ENCODE data around the gene SRMS. TPM values are rescaled to one million over a fixed set of nuclear protein-coding genes. Genes with fewer than 3 reads are reported as not detected.

Gene SRMS
- total RNA-seq, 1 donor from 2014 or later = not detected

DNA sequence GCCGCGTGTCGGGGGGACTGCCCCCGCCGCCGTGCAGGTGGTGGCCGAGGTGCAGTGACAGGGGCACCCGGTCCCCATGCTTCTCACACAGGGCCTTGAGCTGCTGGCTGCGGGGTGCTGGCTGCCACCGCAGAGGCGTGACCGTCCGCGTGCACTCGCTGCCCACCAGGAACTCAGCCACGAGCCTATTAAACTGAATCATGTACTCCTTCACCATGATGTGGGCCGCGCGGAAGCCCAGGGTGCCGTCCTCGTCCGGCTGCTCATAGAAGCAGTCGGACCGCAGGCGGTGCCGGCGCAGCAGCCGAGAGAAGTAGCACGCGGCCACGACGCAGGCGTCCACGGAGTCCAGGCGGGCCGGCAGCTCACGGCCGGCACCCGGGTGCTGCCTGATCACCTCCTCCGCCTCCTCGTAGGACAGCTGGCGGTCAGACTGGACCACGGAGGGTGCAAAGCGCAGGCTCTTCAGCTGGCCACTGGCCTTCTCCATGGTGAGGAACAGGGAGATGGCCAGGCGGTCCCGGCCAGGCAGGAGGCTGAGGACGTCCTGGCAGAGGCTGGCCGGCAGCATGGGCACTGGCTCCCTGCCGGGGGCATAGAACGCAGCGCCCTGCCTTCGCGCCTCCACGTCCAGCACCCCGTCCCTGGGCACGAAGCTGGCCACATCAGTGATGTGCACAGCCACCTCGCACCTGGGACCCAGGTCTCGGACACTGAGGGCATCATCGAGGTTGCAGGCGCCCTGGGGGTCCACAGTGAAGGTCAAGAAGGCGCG, 16.7 kb upstream of the SRMS start:
- no peaks in the 10 kb centered on the region for H3K9me3 Mint-ChIP-seq (ENCODE audit: low read depth)
- H3K27me3 Mint-ChIP-seq = no peaks in the 10 kb centered on the region
- H3K27ac Mint-ChIP-seq = no peak overlapping the region
- no peak for DNase-seq (ENCODE audit: low spot score, unreplicated experiment)
- TF ChIP-seq, protein P1, sequence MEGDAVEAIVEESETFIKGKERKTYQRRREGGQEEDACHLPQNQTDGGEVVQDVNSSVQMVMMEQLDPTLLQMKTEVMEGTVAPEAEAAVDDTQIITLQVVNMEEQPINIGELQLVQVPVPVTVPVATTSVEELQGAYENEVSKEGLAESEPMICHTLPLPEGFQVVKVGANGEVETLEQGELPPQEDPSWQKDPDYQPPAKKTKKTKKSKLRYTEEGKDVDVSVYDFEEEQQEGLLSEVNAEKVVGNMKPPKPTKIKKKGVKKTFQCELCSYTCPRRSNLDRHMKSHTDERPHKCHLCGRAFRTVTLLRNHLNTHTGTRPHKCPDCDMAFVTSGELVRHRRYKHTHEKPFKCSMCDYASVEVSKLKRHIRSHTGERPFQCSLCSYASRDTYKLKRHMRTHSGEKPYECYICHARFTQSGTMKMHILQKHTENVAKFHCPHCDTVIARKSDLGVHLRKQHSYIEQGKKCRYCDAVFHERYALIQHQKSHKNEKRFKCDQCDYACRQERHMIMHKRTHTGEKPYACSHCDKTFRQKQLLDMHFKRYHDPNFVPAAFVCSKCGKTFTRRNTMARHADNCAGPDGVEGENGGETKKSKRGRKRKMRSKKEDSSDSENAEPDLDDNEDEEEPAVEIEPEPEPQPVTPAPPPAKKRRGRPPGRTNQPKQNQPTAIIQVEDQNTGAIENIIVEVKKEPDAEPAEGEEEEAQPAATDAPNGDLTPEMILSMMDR (IDR thresholded peaks at IDR 0.05; ENCODE audit: unreplicated experiment) = no peak
- no peaks in the 10 kb centered on the region for H3K4me1 Mint-ChIP-seq (ENCODE audit: low read depth)
- peaks cover 3% of the 10 kb centered on the region for H3K36me3 Mint-ChIP-seq (ENCODE audit: insufficient read depth)
- no peak overlapping the region for H3K4me3 Mint-ChIP-seq (ENCODE audit: low read depth)

DNA sequence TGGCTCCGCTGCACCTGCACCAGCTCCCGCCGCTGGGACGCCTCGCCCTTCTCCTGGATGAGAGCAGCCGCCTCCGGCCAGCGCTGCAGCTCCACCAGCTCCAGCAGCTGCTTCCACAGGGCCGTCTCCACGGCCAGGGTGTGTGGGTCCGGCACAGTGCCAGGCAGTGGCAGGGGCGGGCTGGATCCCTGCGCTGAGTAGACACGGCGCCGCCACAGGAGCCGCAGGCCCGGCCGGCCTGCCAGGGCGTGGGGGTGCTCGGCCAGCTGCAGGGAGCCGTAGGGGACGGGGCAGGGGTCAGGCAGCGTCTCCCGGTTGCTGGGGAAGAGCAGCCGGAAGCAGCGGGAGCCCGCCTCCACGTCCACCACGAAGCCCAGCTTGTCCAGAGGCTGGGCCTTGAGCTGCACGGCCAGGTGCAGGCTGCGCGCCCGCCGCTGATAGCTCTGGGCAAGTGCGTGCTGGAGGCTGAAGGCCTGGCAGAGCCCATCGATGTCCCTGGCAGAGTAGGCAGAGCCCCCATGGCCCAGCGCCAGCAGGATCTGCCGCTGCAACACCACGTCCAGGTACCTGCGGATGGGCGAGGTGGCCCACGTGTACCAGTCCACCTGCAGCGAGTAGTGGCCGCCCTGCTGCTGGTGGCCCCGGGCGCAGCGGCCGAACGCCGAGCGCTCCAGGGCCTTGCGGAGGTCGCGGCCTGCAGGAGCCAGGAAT, 15.8 kb upstream of the SRMS start:
- TF ChIP-seq, protein P1 (IDR thresholded peaks at IDR 0.05; ENCODE audit: unreplicated experiment) = no peak
- Mint-ChIP-seq H3K4me1 (ENCODE audit: low read depth) (no peaks in the 10 kb centered on the region), H3K4me3 (ENCODE audit: low read depth) (no peak overlapping the region), H3K36me3 (ENCODE audit: insufficient read depth) (peaks cover 3% of the 10 kb centered on the region), H3K27ac (no peak overlapping the region), H3K9me3 (ENCODE audit: low read depth) (no peaks in the 10 kb centered on the region), H3K27me3 (no peaks in the 10 kb centered on the region)
- no peak for DNase-seq (ENCODE audit: low spot score, unreplicated experiment)

DNA sequence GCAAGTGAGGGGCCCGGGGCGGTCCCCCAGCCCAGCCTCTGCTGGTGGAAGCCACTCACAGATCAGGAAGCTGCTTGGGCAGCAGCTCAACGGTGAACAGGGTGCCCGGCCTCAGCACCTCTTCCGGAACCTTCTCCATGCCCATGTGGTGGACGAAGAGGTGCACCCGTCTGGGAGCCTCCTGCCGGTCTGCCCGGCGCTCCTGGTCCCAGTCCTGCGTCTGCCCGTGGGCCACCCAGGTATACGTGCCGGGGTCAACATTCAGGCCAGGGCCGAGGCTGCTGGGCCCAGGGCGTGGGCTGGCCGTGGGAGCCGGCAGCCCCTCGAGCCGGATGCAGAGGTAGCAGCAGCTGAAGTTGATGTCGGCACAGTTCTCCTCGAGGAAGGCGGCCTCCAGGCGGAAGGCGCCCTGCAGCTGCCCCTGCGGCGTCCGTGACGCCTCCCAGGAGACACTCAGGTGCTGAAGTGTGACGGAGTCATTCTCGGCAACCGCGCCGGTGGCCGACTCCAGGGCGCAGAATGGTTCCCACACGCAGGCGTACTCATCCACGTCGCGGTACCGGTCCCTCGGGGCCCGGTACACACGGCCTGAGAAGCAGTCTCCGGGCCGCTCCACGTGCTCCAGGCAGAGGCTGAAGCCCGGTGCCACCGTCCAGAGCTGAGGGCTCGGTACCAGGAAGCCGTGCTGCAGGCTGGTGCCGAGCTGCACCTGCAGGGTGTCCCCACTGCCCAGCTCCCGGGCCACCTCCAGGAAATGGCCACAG, 15.1 kb upstream of the SRMS start:
- no peak overlapping the region for H3K27ac Mint-ChIP-seq

DNA sequence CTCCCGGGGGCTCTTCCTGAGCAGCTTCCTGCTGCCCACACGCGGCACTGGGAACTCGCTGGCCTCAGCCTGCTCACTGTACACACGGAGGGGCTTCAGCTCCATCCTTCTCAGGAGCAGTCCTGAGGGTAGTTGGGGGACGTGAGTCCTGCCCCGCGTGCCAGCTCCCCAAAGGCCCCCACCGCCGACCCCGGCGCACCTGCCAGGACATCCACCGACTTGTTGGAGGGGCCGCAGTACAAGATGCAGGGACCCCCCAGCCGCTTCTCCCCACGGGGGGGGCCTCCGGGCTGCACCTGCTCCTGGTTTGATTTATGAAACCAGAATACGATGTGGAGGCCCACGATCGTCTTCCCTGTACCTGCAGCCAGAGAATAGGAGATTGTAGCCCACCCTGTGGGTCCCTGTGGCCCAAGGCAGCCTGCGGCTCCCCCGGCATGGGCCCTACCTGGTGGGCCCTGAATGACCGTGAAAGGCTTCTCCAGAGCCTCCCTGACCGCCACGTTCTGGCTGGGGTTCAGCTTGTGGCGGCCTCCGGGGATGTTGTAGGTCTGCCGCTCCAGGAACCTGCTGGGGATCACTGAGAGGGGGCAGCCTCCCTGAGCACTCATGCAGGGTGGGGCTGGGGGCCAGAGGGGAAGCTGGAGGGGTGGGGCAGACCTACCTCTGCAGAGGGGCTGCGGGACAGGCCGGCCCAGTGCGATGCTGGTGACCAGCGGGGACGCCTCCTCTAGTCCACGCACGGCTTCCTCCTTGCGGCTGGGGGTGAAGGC, 14.3 kb upstream of the SRMS start:
- H3K4me3 Mint-ChIP-seq (ENCODE audit: low read depth) = no peak overlapping the region

More for the DNA sequence above, 15.1 kb upstream of the SRMS start:
- Mint-ChIP-seq H3K36me3 (ENCODE audit: insufficient read depth) (peaks cover 3% of the 10 kb centered on the region), H3K4me3 (ENCODE audit: low read depth) (no peak overlapping the region), H3K9me3 (ENCODE audit: low read depth) (no peaks in the 10 kb centered on the region), H3K27me3 (no peaks in the 10 kb centered on the region), H3K4me1 (ENCODE audit: low read depth) (no peaks in the 10 kb centered on the region)
- TF ChIP-seq, protein P1 (IDR thresholded peaks at IDR 0.05; ENCODE audit: unreplicated experiment) = no peak
- DNase-seq (ENCODE audit: low spot score, unreplicated experiment) = no peak

More for the DNA sequence above, 14.3 kb upstream of the SRMS start:
- H3K4me1 Mint-ChIP-seq (ENCODE audit: low read depth) = no peaks in the 10 kb centered on the region
- H3K9me3 Mint-ChIP-seq (ENCODE audit: low read depth) = no peaks in the 10 kb centered on the region
- H3K27ac Mint-ChIP-seq = no peak overlapping the region
- H3K36me3 Mint-ChIP-seq (ENCODE audit: insufficient read depth) = peaks cover 3% of the 10 kb centered on the region
- H3K27me3 Mint-ChIP-seq = no peaks in the 10 kb centered on the region
- no peak for DNase-seq (ENCODE audit: low spot score, unreplicated experiment)
- TF ChIP-seq, protein P1 (IDR thresholded peaks at IDR 0.05; ENCODE audit: unreplicated experiment) = no peak
